Thyroid gland (tissue), 4 donors: ENCODE measurements around the gene TIMP4.

ENCODE experiments used
- POLR2A ChIP-seq, 2 donors: fragments of 450-650 bp; IDR thresholded peaks; one replicate each; pipeline ENCODE4 v1.6.1; 2017; ENCODE audit warnings: antibody characterized with exemption in 2 of 2, mild to moderate bottlenecking in 2 of 2, moderate library complexity in 1 of 2
- TF ChIP-seq, protein P1 (sequence below), 6 experiments: fragments of 200-600 bp in 3 of 6; fragments of 450-650 bp in 3 of 6; sonication (generic) in 3 of 6; IDR thresholded peaks; one replicate each; pipeline ENCODE4 v1.5.1; 2016 to 2019; ENCODE audit warnings: antibody characterized with exemption in 6 of 6, mild to moderate bottlenecking in 2 of 6, inconsistent platforms in 1 of 6, moderate library complexity in 1 of 6

DNA sequence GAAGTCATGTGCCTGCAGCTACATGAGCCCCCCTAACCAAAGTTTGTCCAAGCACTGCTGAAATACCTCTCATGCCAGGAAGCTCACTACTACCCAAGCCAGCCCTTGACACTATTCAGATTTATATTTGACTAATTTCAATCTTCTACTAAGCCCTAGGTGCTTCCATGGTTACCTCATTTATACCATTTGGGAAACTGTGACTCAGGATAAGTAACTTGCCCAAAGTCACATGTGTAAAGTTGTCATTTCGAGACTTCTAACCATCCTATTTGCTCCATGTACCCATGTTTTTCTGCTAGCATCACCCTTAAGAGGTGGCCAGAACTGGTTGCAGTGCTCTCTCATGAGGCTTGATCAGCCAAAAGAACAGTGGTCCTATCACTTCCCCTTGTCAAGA is 20.7 kb upstream of the TIMP4 start:
- TF ChIP-seq, protein P1, sequence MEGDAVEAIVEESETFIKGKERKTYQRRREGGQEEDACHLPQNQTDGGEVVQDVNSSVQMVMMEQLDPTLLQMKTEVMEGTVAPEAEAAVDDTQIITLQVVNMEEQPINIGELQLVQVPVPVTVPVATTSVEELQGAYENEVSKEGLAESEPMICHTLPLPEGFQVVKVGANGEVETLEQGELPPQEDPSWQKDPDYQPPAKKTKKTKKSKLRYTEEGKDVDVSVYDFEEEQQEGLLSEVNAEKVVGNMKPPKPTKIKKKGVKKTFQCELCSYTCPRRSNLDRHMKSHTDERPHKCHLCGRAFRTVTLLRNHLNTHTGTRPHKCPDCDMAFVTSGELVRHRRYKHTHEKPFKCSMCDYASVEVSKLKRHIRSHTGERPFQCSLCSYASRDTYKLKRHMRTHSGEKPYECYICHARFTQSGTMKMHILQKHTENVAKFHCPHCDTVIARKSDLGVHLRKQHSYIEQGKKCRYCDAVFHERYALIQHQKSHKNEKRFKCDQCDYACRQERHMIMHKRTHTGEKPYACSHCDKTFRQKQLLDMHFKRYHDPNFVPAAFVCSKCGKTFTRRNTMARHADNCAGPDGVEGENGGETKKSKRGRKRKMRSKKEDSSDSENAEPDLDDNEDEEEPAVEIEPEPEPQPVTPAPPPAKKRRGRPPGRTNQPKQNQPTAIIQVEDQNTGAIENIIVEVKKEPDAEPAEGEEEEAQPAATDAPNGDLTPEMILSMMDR (IDR thresholded peaks at IDR 0.05) = no peak
- TF ChIP-seq POLR2A (IDR thresholded peaks at IDR 0.05) = no peak
